ENCODE results near the gene RGS6. TPM values are rescaled to one million over a fixed set of nuclear protein-coding genes. Genes with fewer than 3 reads are reported as not detected.

RGS6 gene
- total and polyA plus RNA-seq, 4 donors, result 0.06 to 5.3 (median 0.17) TPM; not detected in 1

GRCh38 chr14:72466325-72466724 is 534.1 kb downstream of the RGS6 start:
- no peak overlapping the region for H3K9ac ChIP-seq (ENCODE audit: low read depth in 1 of 2, low read length in 2 of 2)
- peaks cover 0 to 4% (median 2%) of the 10 kb centered on the region in 4 donors for H3K9me3 ChIP-seq (ENCODE audit: control insufficient read depth in 4 of 4, low read length in 3 of 4)
- TF ChIP-seq ATF3 (IDR thresholded peaks at IDR 0.05) (no peak), NR2F2 (IDR thresholded peaks at IDR 0.05) (no peak), HNF4G (IDR thresholded peaks at IDR 0.05) (no peak), ZBTB33 (IDR thresholded peaks at IDR 0.05) (no peak), RAD21 (IDR thresholded peaks at IDR 0.05) (no peak), TAF1 (conservative IDR thresholded peaks at IDR 0.05) (no peak), RXRA (IDR thresholded peaks at IDR 0.05) (no peak), JUND (IDR thresholded peaks at IDR 0.05) (no peak), YY1 (IDR thresholded peaks at IDR 0.05) (no peak), FOXA1 (IDR thresholded peaks at IDR 0.05) (no peak), CTCF (IDR thresholded peaks at IDR 0.05; ENCODE audit: low read depth, low read length, missing input control) (no peak), SP1 (IDR thresholded peaks at IDR 0.05) (no peak), FOXA2 (IDR thresholded peaks at IDR 0.05) (no peak), GABPA (IDR thresholded peaks at IDR 0.05 in 1 of 2, conservative IDR thresholded peaks at IDR 0.05 in 1 of 2) (no peak), MAX (IDR thresholded peaks at IDR 0.05) (no peak), REST (IDR thresholded peaks at IDR 0.05) (no peak), HNF4A (conservative IDR thresholded peaks at IDR 0.05) (no peak), EGR1 (IDR thresholded peaks at IDR 0.05; ENCODE audit: low read depth in 2 of 2) (no peak)

More at GRCh38 chr14:72466325-72466724, 534.1 kb downstream of the RGS6 start:
- no peak overlapping the region for H3K4me3 ChIP-seq (ENCODE audit: low read depth in 1 of 3, low read length in 3 of 3)
- H3K36me3 ChIP-seq (ENCODE audit: control insufficient read depth in 4 of 4, insufficient read depth in 3 of 4, low read depth in 1 of 4, low read length in 3 of 4), result no peaks in the 10 kb centered on the region
- H3K4me1 ChIP-seq (ENCODE audit: control insufficient read depth in 4 of 4, insufficient read depth in 4 of 4, low read length in 3 of 4), result no peaks in the 10 kb centered on the region
- no peak for DNase-seq (ENCODE audit: low spot score)
- peaks cover 0 to 2% (median 0%) of the 10 kb centered on the region in 4 donors for H3K27me3 ChIP-seq (ENCODE audit: control insufficient read depth in 4 of 4, insufficient read depth in 4 of 4, low read length in 3 of 4)
- no peak overlapping the region for H3K27ac ChIP-seq (ENCODE audit: low read depth in 1 of 2, low read length in 2 of 2)
